Measurements from ENCODE around the gene SULF2. TPM values are rescaled to one million over a fixed set of nuclear protein-coding genes. Genes with fewer than 3 reads are reported as not detected.

The SULF2 gene
- total RNA-seq, 4 donors from 2014 or later, result 41.2 to 177 (median 62.3) TPM

GRCh38 chr20:47754946-47755652 is 30.2 kb downstream of the SULF2 start:
- Histone ChIP-seq H3K9me3 (no peaks in the 10 kb centered on the region), H3K4me3 (no peak overlapping the region), H3K27ac (no peak overlapping the region), H3K4me1 (peaks cover 0 to 9% (median 0%) of the 10 kb centered on the region in 3 donors), H3K27me3 (no peaks in the 10 kb centered on the region), H3K36me3 (peaks cover 0 to 49% of the 10 kb centered on the region in 2 donors)
- no peak for TF ChIP-seq CTCF (IDR thresholded peaks at IDR 0.05)
- no peak for TF ChIP-seq EP300 (IDR thresholded peaks at IDR 0.05)
- TF ChIP-seq POLR2AphosphoS5 (IDR thresholded peaks at IDR 0.05), result no peak
- TF ChIP-seq POLR2A (IDR thresholded peaks at IDR 0.05), result no peak
- no peak for ATAC-seq
- 95 to 96% methylated on average over 5 to 10 of the region's 10 CpGs for WGBS, 2 donors (ENCODE audit: low coverage in 1 of 2)

GRCh38 chr20:47754388-47754715 is 30.9 kb downstream of the SULF2 start:
- no peak overlapping the region for H3K4me3 ChIP-seq
- H3K36me3 ChIP-seq, result peaks cover 0 to 49% of the 10 kb centered on the region in 2 donors
- no peak overlapping the region for H3K27ac ChIP-seq
- H3K4me1 ChIP-seq, result peaks cover 0 to 16% (median 0%) of the 10 kb centered on the region in 3 donors
- H3K27me3 ChIP-seq, result no peaks in the 10 kb centered on the region
- no peak for TF ChIP-seq POLR2AphosphoS5 (IDR thresholded peaks at IDR 0.05)
- TF ChIP-seq CTCF (IDR thresholded peaks at IDR 0.05), result no peak
- no peak for TF ChIP-seq EP300 (IDR thresholded peaks at IDR 0.05)
- TF ChIP-seq POLR2A (IDR thresholded peaks at IDR 0.05), result no peak
- H3K9me3 ChIP-seq, result no peaks in the 10 kb centered on the region
- 94% methylated on average over 2 of the region's 2 CpGs; no CpG with 5 or more reads in 1 of the 2 donors for WGBS, 2 donors (ENCODE audit: low coverage in 1 of 2)
- ATAC-seq, result no peak

GRCh38 chr20:47753576-47754387 is 31.5 kb downstream of the SULF2 start:
- no peak overlapping the region for H3K4me3 ChIP-seq
- peaks cover 0 to 49% of the 10 kb centered on the region in 2 donors for H3K36me3 ChIP-seq
- peaks cover 0 to 20% (median 0%) of the 10 kb centered on the region in 3 donors for H3K4me1 ChIP-seq
- H3K9me3 ChIP-seq, result no peaks in the 10 kb centered on the region
- ATAC-seq, result no peak
- H3K27me3 ChIP-seq, result no peaks in the 10 kb centered on the region
- TF ChIP-seq POLR2A (IDR thresholded peaks at IDR 0.05) (no peak), CTCF (IDR thresholded peaks at IDR 0.05) (no peak), POLR2AphosphoS5 (IDR thresholded peaks at IDR 0.05) (no peak), EP300 (IDR thresholded peaks at IDR 0.05) (no peak)
- 74 to 77% methylated on average over 8 to 14 of the region's 14 CpGs for WGBS, 2 donors (ENCODE audit: low coverage in 1 of 2)
- no peak overlapping the region for H3K27ac ChIP-seq

GRCh38 chr20:47751449-47751848 is 33.8 kb downstream of the SULF2 start:
- no peak for TF ChIP-seq POLR2AphosphoS5 (IDR thresholded peaks at IDR 0.05)
- no peak for TF ChIP-seq POLR2A (IDR thresholded peaks at IDR 0.05)
- TF ChIP-seq CTCF (IDR thresholded peaks at IDR 0.05), result no peak
- no peak for TF ChIP-seq EP300 (IDR thresholded peaks at IDR 0.05)
- peaks cover 0 to 42% of the 10 kb centered on the region in 2 donors for H3K36me3 ChIP-seq
- WGBS, 2 donors (ENCODE audit: low coverage in 1 of 2), result 82 to 100% methylated on average over 1 to 4 of the region's 5 CpGs
- no peak overlapping the region for H3K4me3 ChIP-seq
- no peak for ATAC-seq
- no peak overlapping the region for H3K27ac ChIP-seq
- no peaks in the 10 kb centered on the region for H3K9me3 ChIP-seq
- peaks cover 0 to 31% (median 0%) of the 10 kb centered on the region in 3 donors for H3K4me1 ChIP-seq
- no peaks in the 10 kb centered on the region for H3K27me3 ChIP-seq
